ENCODE data around the gene MATN1.

- no peak for TF ChIP-seq CTCF (IDR thresholded peaks at IDR 0.05)
- TF ChIP-seq CBX8 (IDR thresholded peaks at IDR 0.05), result no peak
- TF ChIP-seq POLR2A (IDR thresholded peaks at IDR 0.05; ENCODE audit: low read length), result no peak
- TF ChIP-seq POLR2AphosphoS2 (conservative IDR thresholded peaks at IDR 0.05; ENCODE audit: low read length), result no peak
- TF ChIP-seq MAFK (IDR thresholded peaks at IDR 0.05; ENCODE audit: partially characterized antibody), result no peak
- TF ChIP-seq HOXB13 (CRISPR knock-in tag; IDR thresholded peaks at IDR 0.05; ENCODE audit: low read depth), result no peak
- no peak for TF ChIP-seq MAZ (IDR thresholded peaks at IDR 0.05; ENCODE audit: borderline replicate concordance, low read depth, low read length)
- TF ChIP-seq EP300 (IDR thresholded peaks at IDR 0.05), result no peak
- TF ChIP-seq, protein P1, sequence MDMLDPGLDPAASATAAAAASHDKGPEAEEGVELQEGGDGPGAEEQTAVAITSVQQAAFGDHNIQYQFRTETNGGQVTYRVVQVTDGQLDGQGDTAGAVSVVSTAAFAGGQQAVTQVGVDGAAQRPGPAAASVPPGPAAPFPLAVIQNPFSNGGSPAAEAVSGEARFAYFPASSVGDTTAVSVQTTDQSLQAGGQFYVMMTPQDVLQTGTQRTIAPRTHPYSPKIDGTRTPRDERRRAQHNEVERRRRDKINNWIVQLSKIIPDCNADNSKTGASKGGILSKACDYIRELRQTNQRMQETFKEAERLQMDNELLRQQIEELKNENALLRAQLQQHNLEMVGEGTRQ (IDR thresholded peaks at IDR 0.05), result no peak
- no peak for TF ChIP-seq RAD21 (conservative IDR thresholded peaks at IDR 0.05 in 1 of 2, IDR thresholded peaks at IDR 0.05 in 1 of 2)
Observed at GRCh38 chr1:30668024-30668423, 55.4 kb downstream of the MATN1 start.
